Measurements from ENCODE around the gene LUC7L2.
"Not testable (repeated sequence)": the region's sequence is repeated elsewhere in the genome, so short reads cannot be mapped to it uniquely, and the experiment has no call there.

DNA sequence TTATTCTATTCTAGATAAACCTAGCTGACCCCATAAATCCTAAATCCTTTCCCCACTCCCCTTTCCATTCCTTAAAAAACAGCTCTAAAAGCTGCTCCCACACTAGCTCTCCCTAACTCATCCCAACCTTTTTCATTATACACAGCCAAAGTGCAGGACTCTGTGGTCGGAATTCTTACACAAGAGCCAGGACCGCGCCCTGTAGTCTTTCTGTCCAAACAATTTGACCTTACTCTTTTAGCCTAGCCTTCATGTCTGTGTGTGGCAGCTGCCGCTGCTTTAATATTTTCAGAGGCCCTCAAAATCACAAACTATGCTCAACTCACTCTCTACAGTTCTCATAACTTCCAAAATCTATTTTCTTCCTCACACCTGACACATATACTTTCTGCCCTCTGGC, 104.8 kb downstream of the LUC7L2 start:
- TF ChIP-seq, protein P1, sequence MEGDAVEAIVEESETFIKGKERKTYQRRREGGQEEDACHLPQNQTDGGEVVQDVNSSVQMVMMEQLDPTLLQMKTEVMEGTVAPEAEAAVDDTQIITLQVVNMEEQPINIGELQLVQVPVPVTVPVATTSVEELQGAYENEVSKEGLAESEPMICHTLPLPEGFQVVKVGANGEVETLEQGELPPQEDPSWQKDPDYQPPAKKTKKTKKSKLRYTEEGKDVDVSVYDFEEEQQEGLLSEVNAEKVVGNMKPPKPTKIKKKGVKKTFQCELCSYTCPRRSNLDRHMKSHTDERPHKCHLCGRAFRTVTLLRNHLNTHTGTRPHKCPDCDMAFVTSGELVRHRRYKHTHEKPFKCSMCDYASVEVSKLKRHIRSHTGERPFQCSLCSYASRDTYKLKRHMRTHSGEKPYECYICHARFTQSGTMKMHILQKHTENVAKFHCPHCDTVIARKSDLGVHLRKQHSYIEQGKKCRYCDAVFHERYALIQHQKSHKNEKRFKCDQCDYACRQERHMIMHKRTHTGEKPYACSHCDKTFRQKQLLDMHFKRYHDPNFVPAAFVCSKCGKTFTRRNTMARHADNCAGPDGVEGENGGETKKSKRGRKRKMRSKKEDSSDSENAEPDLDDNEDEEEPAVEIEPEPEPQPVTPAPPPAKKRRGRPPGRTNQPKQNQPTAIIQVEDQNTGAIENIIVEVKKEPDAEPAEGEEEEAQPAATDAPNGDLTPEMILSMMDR (IDR thresholded peaks at IDR 0.05): not testable (repeated sequence)
- not testable (repeated sequence) for TF ChIP-seq POLR2A (IDR thresholded peaks at IDR 0.05)

All from body of pancreas (tissue), 4 donors.